ENCODE measurements around the gene TRIM39.
"Not testable (repeated sequence)": the region's sequence is repeated elsewhere in the genome, so short reads cannot be mapped to it uniquely, and the experiment has no call there.

The TRIM39 gene

GRCh38 chr6:30359276-30359675, 32.5 kb downstream of the TRIM39 start:
- in situ Hi-C loops (cut with HindIII; ENCODE audit: low sequenced_read_pairs): no loop called here

- in situ Hi-C loops (cut with HindIII; ENCODE audit: low sequenced_read_pairs): no loop called here
Measured at GRCh38 chr6:30360139-30360538, 33.4 kb downstream of the TRIM39 start.

GRCh38 chr6:30361661-30362060, 34.9 kb downstream of the TRIM39 start:
- in situ Hi-C loops (cut with HindIII; ENCODE audit: low sequenced_read_pairs): no loop called here

- in situ Hi-C loops (cut with HindIII; ENCODE audit: low sequenced_read_pairs): no loop called here
Measured at GRCh38 chr6:30363459-30363858, 36.7 kb downstream of the TRIM39 start.

- in situ Hi-C loops (cut with HindIII; ENCODE audit: low sequenced_read_pairs): no loop called here
Measured at GRCh38 chr6:30364591-30364990, 37.9 kb downstream of the TRIM39 start.

- in situ Hi-C loops (cut with HindIII; ENCODE audit: low sequenced_read_pairs): not testable (repeated sequence)
Measured at GRCh38 chr6:30369280-30369679, 42.6 kb downstream of the TRIM39 start.

- in situ Hi-C loops (cut with HindIII; ENCODE audit: low sequenced_read_pairs): no loop called here
Measured at GRCh38 chr6:30378290-30378937, 51.7 kb downstream of the TRIM39 start.

GRCh38 chr6:30380464-30380863, 53.7 kb downstream of the TRIM39 start:
- in situ Hi-C loops (cut with HindIII; ENCODE audit: low sequenced_read_pairs): no loop called here

GRCh38 chr6:30386166-30386565, 59.4 kb downstream of the TRIM39 start:
- in situ Hi-C loops (cut with HindIII; ENCODE audit: low sequenced_read_pairs): no loop called here

GRCh38 chr6:30391240-30391639, 64.5 kb downstream of the TRIM39 start:
- in situ Hi-C loops (cut with HindIII; ENCODE audit: low sequenced_read_pairs): no loop called here
